Prostate gland (tissue), 2 donors: ENCODE data around the gene TOP2A. TPM values are rescaled to one million over a fixed set of nuclear protein-coding genes. Genes with fewer than 3 reads are reported as not detected.

ENCODE experiments used
- DNase-seq: peaks from one replicate; pipeline ENCODE4 v3.0.0-alpha.2; 2019; ENCODE audit warnings: low spot score
- H3K27ac ChIP-seq, 2 donors: fragments of 200-600 bp; sonication (generic); 2 replicates each; pipeline ENCODE4 v1.5.1; 2017 to 2019
- H3K27me3 ChIP-seq: fragments of 200-600 bp; sonication (generic); replicated peaks from 2 replicates; pipeline ENCODE4 v1.5.1; 2019; ENCODE audit not compliant: insufficient read depth
- H3K36me3 ChIP-seq, 2 donors: fragments of 200-600 bp; sonication (generic); 1 replicate in 1 of 2; 2 replicates in 1 of 2; pipeline versions ENCODE4 v1.5.1 to v1.8.1; 2017 to 2019
- H3K4me1 ChIP-seq: fragments of 200-600 bp; sonication (generic); replicated peaks from 2 replicates; pipeline ENCODE4 v1.5.1; 2019
- H3K4me3 ChIP-seq, 2 donors: fragments of 200-600 bp; sonication (generic); 2 replicates each; pipeline ENCODE4 v1.5.1; 2017 to 2019
- H3K9me3 ChIP-seq: fragments of 200-600 bp; sonication (generic); 2 replicates; pipeline ENCODE4 v1.5.1; 2017
- POLR2A ChIP-seq: fragments of 450-650 bp; IDR thresholded peaks from one replicate; pipeline ENCODE4 v1.6.1; 2016; ENCODE audit warnings: antibody characterized with exemption, mild to moderate bottlenecking
- POLR2AphosphoS5 ChIP-seq: sonication (generic); formaldehyde crosslinking; IDR thresholded peaks from one replicate; pipeline ENCODE4 v1.6.1; 2017; ENCODE audit warnings: antibody characterized with exemption
- WGBS: methylation state at CpG from one replicate; pipeline ENCODE4 v1.1.5; 2018; 5-methylcytosine and 5-hydroxymethylcytosine counted together
- intact Hi-C: fragments of 100-400 bp; cut with DNase I; formaldehyde crosslinking; loops from one replicate; pipeline ENCODE4 v1.14.2; 2022
- total RNA-seq, 2 donors: library from RNA; depleted of rRNA; stranded (reverse); fragments of >200 nt; gene quantifications; one replicate each; pipeline ENCODE4 v1.1.0, GENCODE V29; 2016
- TF ChIP-seq, protein P1 (sequence below), 4 experiments: fragments of 200-600 bp in 2 of 4; fragments of 450-650 bp in 2 of 4; sonication (generic) in 2 of 4; IDR thresholded peaks; 1 replicate in 3 of 4; 2 replicates in 1 of 4; pipeline ENCODE4 v1.5.1; 2016 to 2019; ENCODE audit warnings: antibody characterized with exemption in 4 of 4, mild to moderate bottlenecking in 2 of 4, moderate library complexity in 2 of 4

Gene TOP2A
- total RNA-seq, 2 donors from 2014 or later = 3.1 to 15.9 TPM

DNA sequence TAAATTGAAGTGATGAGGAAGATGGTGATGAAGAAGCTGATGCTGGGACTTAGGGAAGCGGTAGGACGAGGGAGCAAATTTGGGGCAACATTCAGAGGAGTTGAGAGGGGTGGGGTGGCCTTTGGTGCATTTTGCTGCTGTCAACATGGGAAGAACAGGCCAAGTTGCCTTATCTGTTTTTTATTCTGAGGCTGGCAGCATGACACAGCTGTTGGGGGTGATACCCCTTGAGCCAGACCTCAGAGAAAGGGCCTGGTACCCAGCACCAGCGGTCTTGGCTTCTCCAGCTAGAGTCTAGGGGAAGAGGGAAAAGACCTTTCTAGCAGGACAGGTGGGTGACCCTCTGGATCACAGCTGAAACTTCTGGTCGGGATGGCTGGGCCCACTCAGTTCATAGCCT lies 30.1 kb upstream of the TOP2A start:
- H3K4me1 ChIP-seq = peaks cover 9% of the 10 kb centered on the region
- no peaks in the 10 kb centered on the region for H3K9me3 ChIP-seq
- H3K27me3 ChIP-seq = no peaks in the 10 kb centered on the region
- WGBS = 75% methylated on average over 4 of the region's 4 CpGs
- peak overlapping the region in 1 of 2 donors; percentile 3 for H3K4me3 ChIP-seq
- intact Hi-C loops = no loop called here
- TF ChIP-seq POLR2A (no peak), POLR2AphosphoS5 (no peak)
- TF ChIP-seq, protein P1, sequence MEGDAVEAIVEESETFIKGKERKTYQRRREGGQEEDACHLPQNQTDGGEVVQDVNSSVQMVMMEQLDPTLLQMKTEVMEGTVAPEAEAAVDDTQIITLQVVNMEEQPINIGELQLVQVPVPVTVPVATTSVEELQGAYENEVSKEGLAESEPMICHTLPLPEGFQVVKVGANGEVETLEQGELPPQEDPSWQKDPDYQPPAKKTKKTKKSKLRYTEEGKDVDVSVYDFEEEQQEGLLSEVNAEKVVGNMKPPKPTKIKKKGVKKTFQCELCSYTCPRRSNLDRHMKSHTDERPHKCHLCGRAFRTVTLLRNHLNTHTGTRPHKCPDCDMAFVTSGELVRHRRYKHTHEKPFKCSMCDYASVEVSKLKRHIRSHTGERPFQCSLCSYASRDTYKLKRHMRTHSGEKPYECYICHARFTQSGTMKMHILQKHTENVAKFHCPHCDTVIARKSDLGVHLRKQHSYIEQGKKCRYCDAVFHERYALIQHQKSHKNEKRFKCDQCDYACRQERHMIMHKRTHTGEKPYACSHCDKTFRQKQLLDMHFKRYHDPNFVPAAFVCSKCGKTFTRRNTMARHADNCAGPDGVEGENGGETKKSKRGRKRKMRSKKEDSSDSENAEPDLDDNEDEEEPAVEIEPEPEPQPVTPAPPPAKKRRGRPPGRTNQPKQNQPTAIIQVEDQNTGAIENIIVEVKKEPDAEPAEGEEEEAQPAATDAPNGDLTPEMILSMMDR (IDR thresholded peaks at IDR 0.05) = no peak
- H3K27ac ChIP-seq = peak overlapping the region; percentile 61
- no peak for DNase-seq
- no peaks in the 10 kb centered on the region for H3K36me3 ChIP-seq

DNA sequence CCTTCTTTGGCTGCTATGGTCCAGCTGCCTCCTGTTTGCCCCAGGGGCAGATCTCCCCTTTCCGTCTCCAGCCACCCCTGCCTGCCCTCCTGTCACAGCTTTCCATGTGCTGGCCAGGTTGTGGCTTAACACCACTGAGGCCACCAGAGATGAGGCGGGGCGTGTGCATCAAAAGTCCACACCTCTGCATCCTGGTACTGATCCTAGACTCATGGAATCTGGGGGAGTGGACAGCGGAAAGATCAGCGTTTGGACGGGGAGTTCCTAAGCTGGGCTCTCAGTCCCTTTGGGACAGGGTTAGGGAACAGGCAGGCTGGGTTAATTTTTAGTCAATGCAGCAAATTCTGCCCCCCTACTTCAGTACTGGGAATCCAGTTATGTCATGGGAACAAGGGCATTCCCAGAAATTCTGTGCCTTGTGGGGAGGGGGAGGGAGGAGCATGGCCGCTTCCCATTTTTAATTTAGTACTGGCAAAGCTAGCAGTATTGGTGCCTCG lies 29.5 kb upstream of the TOP2A start:
- Histone ChIP-seq H3K4me3 (peak overlapping the region in 1 of 2 donors; percentile 3), H3K27ac (peak overlapping the region; percentile 61), H3K27me3 (no peaks in the 10 kb centered on the region), H3K9me3 (no peaks in the 10 kb centered on the region), H3K36me3 (no peaks in the 10 kb centered on the region), H3K4me1 (peaks cover 9% of the 10 kb centered on the region)
- intact Hi-C loops = no loop called here
- no peak for DNase-seq
- 50% methylated on average over 8 of the region's 8 CpGs for WGBS
- TF ChIP-seq POLR2A = no peak
- TF ChIP-seq POLR2AphosphoS5 = no peak
- TF ChIP-seq, protein P1 (IDR thresholded peaks at IDR 0.05) = no peak

DNA sequence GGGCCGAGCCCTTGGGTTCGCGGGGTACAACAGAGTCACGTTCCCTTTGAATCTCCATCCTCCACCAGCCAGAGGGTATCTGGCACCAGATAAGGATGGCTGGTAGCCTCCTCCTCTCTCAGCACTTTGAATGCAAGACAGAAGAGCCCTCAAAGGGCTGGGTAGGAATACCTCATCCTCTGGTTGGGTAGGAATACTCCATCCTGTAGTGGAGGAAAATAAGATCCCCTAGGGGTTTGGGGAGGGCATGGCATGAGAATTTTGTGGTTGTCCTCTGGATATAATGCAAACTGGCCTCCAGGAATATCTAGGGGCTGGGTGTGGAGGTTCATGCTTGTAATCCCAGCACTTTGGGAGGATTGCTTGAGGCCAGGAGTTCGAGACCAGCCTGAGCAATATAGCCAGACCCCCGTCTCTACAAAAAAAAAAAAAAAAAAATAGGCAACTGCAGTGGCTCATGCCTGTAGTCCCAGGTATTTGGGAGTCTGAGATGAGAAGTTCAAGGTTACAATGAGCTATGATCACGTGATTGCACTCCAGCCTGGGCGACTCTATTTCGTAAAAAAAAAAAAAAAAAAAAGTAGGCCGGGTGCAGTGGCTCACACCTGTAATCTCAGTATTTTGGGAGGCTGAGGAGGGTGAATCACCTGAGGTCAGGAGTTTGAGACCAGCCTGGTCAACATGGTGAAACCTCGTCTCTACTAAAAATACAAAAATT lies 28.2 kb upstream of the TOP2A start:
- Histone ChIP-seq H3K27me3 (no peaks in the 10 kb centered on the region), H3K9me3 (no peaks in the 10 kb centered on the region), H3K4me3 (peak overlapping the region; percentile 49 to 52), H3K36me3 (no peaks in the 10 kb centered on the region), H3K27ac (peak overlapping the region; percentile 84 to 93), H3K4me1 (peaks cover 9% of the 10 kb centered on the region)
- no peak for DNase-seq
- 56% methylated on average over 11 of the region's 11 CpGs for WGBS
- intact Hi-C loops = no loop called here
- TF ChIP-seq POLR2A (no peak), POLR2AphosphoS5 (no peak)
- TF ChIP-seq, protein P1 (IDR thresholded peaks at IDR 0.05) = peak in 1 of 4 experiments; percentile 16

DNA sequence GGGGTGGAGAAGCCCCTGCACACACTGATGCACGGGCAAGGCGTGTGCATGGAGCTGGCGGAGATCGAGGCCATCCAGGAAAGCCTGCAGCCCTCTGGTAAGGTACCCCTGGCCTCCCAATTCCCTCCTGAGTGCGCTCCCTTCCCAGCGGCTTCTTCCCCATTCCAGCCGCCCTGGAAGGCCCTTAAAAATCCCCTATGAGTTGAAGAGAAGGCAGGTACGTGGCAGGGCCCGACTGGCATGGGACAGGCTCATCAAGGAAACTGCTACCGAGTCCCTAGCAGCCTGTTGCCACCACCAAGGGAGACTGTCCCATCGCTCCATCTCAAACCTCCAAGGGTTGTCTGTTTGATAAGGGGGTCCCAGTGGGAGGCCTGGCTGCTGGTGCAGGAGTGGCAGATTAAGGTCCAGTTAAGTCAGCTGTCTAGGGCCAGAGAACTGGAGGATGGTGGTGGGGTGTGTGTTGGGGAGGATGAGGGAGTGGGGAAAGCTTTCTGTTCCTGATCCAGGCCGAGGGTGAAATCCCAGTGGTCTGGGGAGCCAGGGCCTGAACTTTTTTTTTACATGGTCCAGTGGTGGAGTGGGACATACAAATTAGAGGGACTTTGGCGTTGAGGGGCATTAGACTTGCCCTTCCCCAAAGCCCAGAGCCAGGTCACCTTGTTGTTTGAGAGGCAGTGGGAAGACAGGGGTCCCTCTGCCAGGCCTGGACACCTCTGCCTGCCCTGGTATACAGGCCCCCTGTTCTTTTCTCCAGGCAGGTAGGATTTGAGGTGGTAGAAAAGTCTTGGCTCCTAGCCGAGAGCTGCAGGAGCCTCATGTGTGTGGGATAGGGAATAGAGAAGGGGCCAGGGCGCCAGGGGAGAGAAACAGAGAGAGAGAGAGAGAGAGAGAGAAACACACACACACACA lies 26.5 kb upstream of the TOP2A start:
- peak overlapping the region; percentile 49 to 52 for H3K4me3 ChIP-seq
- no peak for DNase-seq

More for the DNA sequence above, 26.5 kb upstream of the TOP2A start:
- H3K36me3 ChIP-seq = no peaks in the 10 kb centered on the region
- H3K27me3 ChIP-seq = no peaks in the 10 kb centered on the region
- peak overlapping the region; percentile 84 to 93 for H3K27ac ChIP-seq
- no peaks in the 10 kb centered on the region for H3K9me3 ChIP-seq
- 4% methylated on average over 15 of the region's 15 CpGs for WGBS
- intact Hi-C loops = loop anchor here (5.0 kb wide), 1 partner anchor 88 kb away; no protein-coding TSS in a partner anchor
- TF ChIP-seq POLR2A (peak; percentile 7), POLR2AphosphoS5 (no peak)
- peaks cover 8% of the 10 kb centered on the region for H3K4me1 ChIP-seq
